ENCODE results near the gene GLS2.
"Not testable (repeated sequence)": the region's sequence is repeated elsewhere in the genome, so short reads cannot be mapped to it uniquely, and the experiment has no call there.

The GLS2 gene

GRCh38 chr12:56494106-56494415, 6.1 kb upstream of the GLS2 start:
- POLR2A ChIA-PET; H3K4me1 ChIP-seq (ENCODE audit: control extremely low read depth in 1 of 4, control insufficient read depth in 4 of 4, insufficient read depth in 4 of 4, low read length in 3 of 4); H3K9me3 ChIP-seq (ENCODE audit: control extremely low read depth in 1 of 5, control insufficient read depth in 4 of 5, insufficient read depth in 2 of 5, low read depth in 1 of 5, low read length in 4 of 5); H3K4me3 ChIP-seq (ENCODE audit: control insufficient read depth in 1 of 7, extremely low read depth in 1 of 7, insufficient read depth in 4 of 7, low read depth in 2 of 7, low read length in 6 of 7); H3K27ac ChIP-seq (ENCODE audit: insufficient read depth in 1 of 2, low read depth in 1 of 2, low read length in 2 of 2, poor library complexity in 1 of 2, severe bottlenecking in 2 of 2); H3K36me3 ChIP-seq (ENCODE audit: control insufficient read depth in 4 of 4, insufficient read depth in 4 of 4, low read length in 3 of 4); DNase-seq: not testable (repeated sequence)
- CTCF ChIA-PET: interaction anchor here (0.6 to 0.9 kb wide), 2 partner anchors 13 to 18 kb away, joined by 3 read pairs; no protein-coding TSS in a partner anchor
- WGBS (ENCODE audit: insufficient coverage): 96% methylated on average over 12 of the region's 15 CpGs
- H3K27me3 ChIP-seq (replicated peaks in 2 of 5; ENCODE audit: control insufficient read depth in 4 of 5, insufficient read depth in 5 of 5, low read length in 4 of 5): peaks cover 2 to 21% (median 7%) of the 10 kb centered on the region in 5 experiments

GRCh38 chr12:56493409-56494105, 5.6 kb upstream of the GLS2 start:
- H3K27me3 ChIP-seq (replicated peaks in 2 of 5; ENCODE audit: control insufficient read depth in 4 of 5, insufficient read depth in 5 of 5, low read length in 4 of 5): peaks cover 2 to 27% (median 11%) of the 10 kb centered on the region in 5 experiments
- H3K9me3 ChIP-seq (ENCODE audit: control extremely low read depth in 1 of 5, control insufficient read depth in 4 of 5, insufficient read depth in 2 of 5, low read depth in 1 of 5, low read length in 4 of 5); H3K4me1 ChIP-seq (ENCODE audit: control extremely low read depth in 1 of 4, control insufficient read depth in 4 of 4, insufficient read depth in 4 of 4, low read length in 3 of 4); H3K4me3 ChIP-seq (ENCODE audit: control insufficient read depth in 1 of 7, extremely low read depth in 1 of 7, insufficient read depth in 4 of 7, low read depth in 2 of 7, low read length in 6 of 7); H3K27ac ChIP-seq (ENCODE audit: insufficient read depth in 1 of 2, low read depth in 1 of 2, low read length in 2 of 2, poor library complexity in 1 of 2, severe bottlenecking in 2 of 2); DNase-seq; POLR2A ChIA-PET; H3K36me3 ChIP-seq (ENCODE audit: control insufficient read depth in 4 of 4, insufficient read depth in 4 of 4, low read length in 3 of 4): not testable (repeated sequence)
- 99% methylated on average over 23 of the region's 31 CpGs for WGBS (ENCODE audit: insufficient coverage)
- CTCF ChIA-PET: interaction anchor here (0.6 to 2.4 kb wide), 3 partner anchors 14 to 18 kb away, joined by 3 to 9 read pairs (median 3); no protein-coding TSS in a partner anchor

DNA sequence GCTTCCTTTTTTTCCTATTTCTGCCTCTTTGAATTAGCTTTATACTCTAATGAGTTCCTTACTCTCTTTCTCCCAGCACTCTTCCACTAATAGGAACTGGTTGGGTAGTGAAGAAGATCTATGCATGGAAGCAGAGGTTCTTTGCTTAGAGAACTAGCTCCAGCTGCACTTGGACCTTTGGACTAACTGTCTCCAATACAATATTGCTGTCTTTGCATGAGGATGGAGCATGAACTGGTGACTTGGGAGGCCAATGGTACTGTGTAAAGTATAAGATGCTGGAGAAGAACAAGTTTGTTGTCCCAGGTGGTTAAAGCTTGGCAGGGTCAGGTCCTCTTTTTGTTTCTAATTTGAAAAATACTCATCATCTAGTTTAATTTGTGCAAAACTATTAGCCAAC, 2.4 kb upstream of the GLS2 start:
- peaks cover 0 to 16% (median 15%) of the 10 kb centered on the region in 4 experiments for H3K4me1 ChIP-seq (ENCODE audit: control extremely low read depth in 1 of 4, control insufficient read depth in 4 of 4, insufficient read depth in 4 of 4, low read length in 3 of 4)
- peaks cover 9 to 43% (median 16%) of the 10 kb centered on the region in 5 experiments for H3K27me3 ChIP-seq (replicated peaks in 2 of 5; ENCODE audit: control insufficient read depth in 4 of 5, insufficient read depth in 5 of 5, low read length in 4 of 5)
- H3K27ac ChIP-seq (ENCODE audit: insufficient read depth in 1 of 2, low read depth in 1 of 2, low read length in 2 of 2, poor library complexity in 1 of 2, severe bottlenecking in 2 of 2): no peak overlapping the region
- ChIA-PET CTCF (interaction anchor here (0.8 to 3.3 kb wide), 5 partner anchors 10 to 104 kb away, joined by 3 to 10 read pairs (median 8); no protein-coding TSS in a partner anchor), POLR2A (no interaction called here)
- H3K36me3 ChIP-seq (ENCODE audit: control insufficient read depth in 4 of 4, insufficient read depth in 4 of 4, low read length in 3 of 4): no peaks in the 10 kb centered on the region
- H3K4me3 ChIP-seq (ENCODE audit: control insufficient read depth in 1 of 7, extremely low read depth in 1 of 7, insufficient read depth in 4 of 7, low read depth in 2 of 7, low read length in 6 of 7): no peak overlapping the region
- DNase-seq: no peak
- H3K9me3 ChIP-seq (ENCODE audit: control extremely low read depth in 1 of 5, control insufficient read depth in 4 of 5, insufficient read depth in 2 of 5, low read depth in 1 of 5, low read length in 4 of 5): peaks cover 0 to 3% (median 0%) of the 10 kb centered on the region in 5 experiments

DNA sequence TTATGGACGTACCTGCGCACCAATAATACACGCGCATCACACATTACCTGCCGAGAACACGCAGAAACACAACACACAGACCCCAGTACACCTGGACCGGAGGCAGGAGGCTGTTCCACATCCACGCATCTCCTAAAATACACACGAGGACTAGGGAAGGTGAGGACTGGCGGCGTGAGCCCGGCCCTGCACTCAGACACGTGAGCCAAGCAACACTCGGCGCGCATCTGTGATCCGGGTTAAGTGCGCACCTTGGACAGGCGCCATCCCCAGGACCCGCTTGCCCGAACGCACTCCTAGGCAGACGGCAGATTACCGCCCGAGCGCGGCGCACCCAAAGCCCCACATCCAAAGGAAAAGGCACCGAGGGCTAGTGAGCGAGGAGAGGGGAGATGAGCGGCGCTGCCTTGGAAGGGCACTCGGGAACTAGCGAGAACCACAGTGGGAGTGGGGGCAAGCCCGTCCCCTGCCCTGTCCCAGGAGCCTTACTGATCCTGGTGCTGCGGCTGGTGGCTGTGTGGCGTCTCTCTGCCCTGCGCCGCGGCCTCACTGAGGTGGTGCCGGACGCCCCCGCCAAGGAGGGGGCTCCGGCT, 417 bp downstream of the GLS2 start:
- no peak overlapping the region for H3K27ac ChIP-seq (ENCODE audit: insufficient read depth in 1 of 2, low read depth in 1 of 2, low read length in 2 of 2, poor library complexity in 1 of 2, severe bottlenecking in 2 of 2)
- WGBS (ENCODE audit: insufficient coverage): 11% methylated on average over 40 of the region's 44 CpGs
- peaks cover 9 to 43% (median 16%) of the 10 kb centered on the region in 5 experiments for H3K27me3 ChIP-seq (replicated peaks in 2 of 5; ENCODE audit: control insufficient read depth in 4 of 5, insufficient read depth in 5 of 5, low read length in 4 of 5)
- H3K4me3 ChIP-seq (ENCODE audit: control insufficient read depth in 1 of 7, extremely low read depth in 1 of 7, insufficient read depth in 4 of 7, low read depth in 2 of 7, low read length in 6 of 7): peak overlapping the region; percentile 23 to 73 (median 57)
- H3K9me3 ChIP-seq (ENCODE audit: control extremely low read depth in 1 of 5, control insufficient read depth in 4 of 5, insufficient read depth in 2 of 5, low read depth in 1 of 5, low read length in 4 of 5): peaks cover 0 to 3% (median 0%) of the 10 kb centered on the region in 5 experiments
- H3K4me1 ChIP-seq (ENCODE audit: control extremely low read depth in 1 of 4, control insufficient read depth in 4 of 4, insufficient read depth in 4 of 4, low read length in 3 of 4): peaks cover 0 to 16% (median 15%) of the 10 kb centered on the region in 4 experiments
- CTCF ChIA-PET: interaction anchor here (0.6 kb wide), 1 partner anchor 502 kb away, joined by 3 read pairs; no protein-coding TSS in a partner anchor
- DNase-seq: peak in 2 of 3 donors; percentile 57 to 65
- POLR2A ChIA-PET: interaction anchor here (1.3 kb wide), 1 partner anchor 14 kb away, joined by 8 read pairs; no protein-coding TSS in a partner anchor
- H3K36me3 ChIP-seq (ENCODE audit: control insufficient read depth in 4 of 4, insufficient read depth in 4 of 4, low read length in 3 of 4): no peaks in the 10 kb centered on the region

DNA sequence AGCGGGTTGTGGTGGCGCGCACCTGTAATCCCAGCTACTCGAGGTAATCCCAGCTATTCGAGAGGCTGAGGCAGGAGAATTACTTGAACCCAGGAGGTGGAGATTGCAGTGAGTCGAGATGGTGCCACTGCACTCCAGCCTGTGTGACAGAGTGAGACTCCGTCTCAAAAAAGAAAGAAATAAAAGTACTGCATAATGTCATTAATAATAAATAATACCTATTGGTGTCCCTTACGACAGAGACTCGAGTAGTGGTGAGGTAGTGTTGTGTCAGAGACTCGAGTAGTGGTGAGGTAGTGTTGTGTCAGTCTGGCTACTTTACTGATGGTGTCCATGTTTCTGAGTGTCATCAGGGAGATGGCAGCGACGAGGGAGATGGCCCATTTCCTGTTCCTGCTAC, 1.3 kb downstream of the GLS2 start:
- H3K4me3 ChIP-seq (ENCODE audit: control insufficient read depth in 1 of 7, extremely low read depth in 1 of 7, insufficient read depth in 4 of 7, low read depth in 2 of 7, low read length in 6 of 7): no peak overlapping the region
- DNase-seq: no peak
- peaks cover 9 to 43% (median 16%) of the 10 kb centered on the region in 5 experiments for H3K27me3 ChIP-seq (replicated peaks in 2 of 5; ENCODE audit: control insufficient read depth in 4 of 5, insufficient read depth in 5 of 5, low read length in 4 of 5)
- ChIA-PET CTCF (no interaction called here), POLR2A (no interaction called here)
- 84% methylated on average over 6 of the region's 12 CpGs for WGBS (ENCODE audit: insufficient coverage)
- no peaks in the 10 kb centered on the region for H3K36me3 ChIP-seq (ENCODE audit: control insufficient read depth in 4 of 4, insufficient read depth in 4 of 4, low read length in 3 of 4)
- H3K4me1 ChIP-seq (ENCODE audit: control extremely low read depth in 1 of 4, control insufficient read depth in 4 of 4, insufficient read depth in 4 of 4, low read length in 3 of 4): peaks cover 0 to 16% (median 15%) of the 10 kb centered on the region in 4 experiments
- H3K27ac ChIP-seq (ENCODE audit: insufficient read depth in 1 of 2, low read depth in 1 of 2, low read length in 2 of 2, poor library complexity in 1 of 2, severe bottlenecking in 2 of 2): no peak overlapping the region
- H3K9me3 ChIP-seq (ENCODE audit: control extremely low read depth in 1 of 5, control insufficient read depth in 4 of 5, insufficient read depth in 2 of 5, low read depth in 1 of 5, low read length in 4 of 5): peaks cover 0 to 3% (median 0%) of the 10 kb centered on the region in 5 experiments

- no peaks in the 10 kb centered on the region for H3K36me3 ChIP-seq (ENCODE audit: control insufficient read depth in 4 of 4, insufficient read depth in 4 of 4, low read length in 3 of 4)
- POLR2A ChIA-PET: interaction anchor here (0.6 kb wide), 1 partner anchor 151 kb away, joined by 4 read pairs; no protein-coding TSS in a partner anchor
- H3K9me3 ChIP-seq (ENCODE audit: control extremely low read depth in 1 of 5, control insufficient read depth in 4 of 5, insufficient read depth in 2 of 5, low read depth in 1 of 5, low read length in 4 of 5): peaks cover 0 to 3% (median 0%) of the 10 kb centered on the region in 5 experiments
- H3K4me1 ChIP-seq (ENCODE audit: control extremely low read depth in 1 of 4, control insufficient read depth in 4 of 4, insufficient read depth in 4 of 4, low read length in 3 of 4): peaks cover 0 to 26% (median 18%) of the 10 kb centered on the region in 4 experiments
- H3K27me3 ChIP-seq (replicated peaks in 2 of 5; ENCODE audit: control insufficient read depth in 4 of 5, insufficient read depth in 5 of 5, low read length in 4 of 5): peaks cover 3 to 27% (median 11%) of the 10 kb centered on the region in 5 experiments
- DNase-seq: no peak
- no CpG with 5 or more reads among the region's 1 CpG for WGBS (ENCODE audit: insufficient coverage)
- H3K4me3 ChIP-seq (ENCODE audit: control insufficient read depth in 1 of 7, extremely low read depth in 1 of 7, insufficient read depth in 4 of 7, low read depth in 2 of 7, low read length in 6 of 7): no peak overlapping the region
- CTCF ChIA-PET: interaction anchor here (1.4 to 2.0 kb wide), 2 partner anchors 11 to 181 kb away, joined by 4 to 5 read pairs; no protein-coding TSS in a partner anchor
- no peak overlapping the region for H3K27ac ChIP-seq (ENCODE audit: insufficient read depth in 1 of 2, low read depth in 1 of 2, low read length in 2 of 2, poor library complexity in 1 of 2, severe bottlenecking in 2 of 2)
These were observed 3.4 kb downstream of the GLS2 start for GRCh38 chr12:56484566-56484965.

DNA sequence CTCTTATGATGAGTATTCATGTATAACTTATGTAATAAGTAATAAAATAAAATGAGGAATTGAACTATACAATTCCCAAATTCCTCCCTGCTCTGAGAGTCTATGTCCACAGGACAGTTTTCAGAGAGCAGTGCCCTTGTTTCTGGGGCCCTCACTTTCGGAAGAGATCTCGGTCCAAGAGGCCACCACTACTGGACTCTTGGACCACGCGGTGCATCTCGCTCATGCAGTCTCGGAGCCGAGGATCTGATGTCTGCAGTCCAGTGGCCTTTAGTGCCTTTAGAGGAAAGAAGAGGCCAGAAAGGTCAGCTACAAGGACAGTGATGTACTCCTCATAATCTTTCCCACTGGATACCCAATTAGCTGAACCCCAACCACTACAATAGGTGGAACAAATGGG, 8.3 kb downstream of the GLS2 start:
- WGBS (ENCODE audit: insufficient coverage): 100% methylated on average over 7 of the region's 7 CpGs
- POLR2A ChIA-PET: interaction anchor here (0.6 kb wide), 1 partner anchor 385 kb away, joined by 3 read pairs; no protein-coding TSS in a partner anchor

More for the DNA sequence above, 8.3 kb downstream of the GLS2 start:
- no peak overlapping the region for H3K4me3 ChIP-seq (ENCODE audit: control insufficient read depth in 1 of 7, extremely low read depth in 1 of 7, insufficient read depth in 4 of 7, low read depth in 2 of 7, low read length in 6 of 7)
- no peaks in the 10 kb centered on the region for H3K9me3 ChIP-seq (ENCODE audit: control extremely low read depth in 1 of 5, control insufficient read depth in 4 of 5, insufficient read depth in 2 of 5, low read depth in 1 of 5, low read length in 4 of 5)
- peaks cover 0 to 2% (median under 1%) of the 10 kb centered on the region in 4 experiments for H3K36me3 ChIP-seq (ENCODE audit: control insufficient read depth in 4 of 4, insufficient read depth in 4 of 4, low read length in 3 of 4)
- no peak overlapping the region for H3K27ac ChIP-seq (ENCODE audit: insufficient read depth in 1 of 2, low read depth in 1 of 2, low read length in 2 of 2, poor library complexity in 1 of 2, severe bottlenecking in 2 of 2)
- H3K4me1 ChIP-seq (ENCODE audit: control extremely low read depth in 1 of 4, control insufficient read depth in 4 of 4, insufficient read depth in 4 of 4, low read length in 3 of 4): peaks cover 0 to 12% (median 3%) of the 10 kb centered on the region in 4 experiments
- CTCF ChIA-PET: interaction anchor here (0.8 to 1.8 kb wide), 5 partner anchors 11 to 21 kb away, joined by 3 to 4 read pairs (median 4); no protein-coding TSS in a partner anchor
- no peak for DNase-seq
- H3K27me3 ChIP-seq (replicated peaks in 2 of 5; ENCODE audit: control insufficient read depth in 4 of 5, insufficient read depth in 5 of 5, low read length in 4 of 5): no peaks in the 10 kb centered on the region

All from common myeloid progenitor, CD34-positive (primary cell).